HG03457 (cell line): ENCODE results near the gene RAD51C.
"Not testable (repeated sequence)": the region's sequence is repeated elsewhere in the genome, so short reads cannot be mapped to it uniquely, and the experiment has no call there.

Experiments
- ATAC-seq: cut with Tn5 transposase; IDR thresholded peaks from one replicate; pipeline ENCODE4 v1.9.1; 2021; ENCODE audit warnings: moderate number of reproducible peaks; ENCODE audit not compliant: unreplicated experiment

Gene RAD51C

GRCh38 chr17:58734040-58734439, 41.6 kb downstream of the RAD51C start:
- ATAC-seq: no peak

- no peak for ATAC-seq
These were observed 42.4 kb downstream of the RAD51C start for GRCh38 chr17:58734811-58735210.

- no peak for ATAC-seq
These were observed 48.8 kb downstream of the RAD51C start for GRCh38 chr17:58741121-58741625.

GRCh38 chr17:58747674-58748073, 55.3 kb downstream of the RAD51C start:
- no peak for ATAC-seq

GRCh38 chr17:58749627-58750026, 57.2 kb downstream of the RAD51C start:
- not testable (repeated sequence) for ATAC-seq

- no peak for ATAC-seq
These were observed 60.6 kb downstream of the RAD51C start for GRCh38 chr17:58753026-58753425.

GRCh38 chr17:58755269-58755576, 62.8 kb downstream of the RAD51C start:
- no peak for ATAC-seq

- no peak for ATAC-seq
These were observed 63.3 kb downstream of the RAD51C start, which contains the start of gene PPM1E for GRCh38 chr17:58755577-58756245. Gene PPM1E (plus strand): TSS chr17:58755854.

- ATAC-seq: no peak
These were observed 64.1 kb downstream of the RAD51C start for GRCh38 chr17:58756246-58757161.

GRCh38 chr17:58757162-58757613, 64.8 kb downstream of the RAD51C start:
- no peak for ATAC-seq

- no peak for ATAC-seq
These were observed 66.5 kb downstream of the RAD51C start for GRCh38 chr17:58758890-58759289.

- no peak for ATAC-seq
These were observed 67.1 kb downstream of the RAD51C start for GRCh38 chr17:58759522-58759921.

GRCh38 chr17:58760248-58760647, 67.8 kb downstream of the RAD51C start:
- no peak for ATAC-seq

GRCh38 chr17:58763263-58763662, 70.9 kb downstream of the RAD51C start:
- no peak for ATAC-seq

- no peak for ATAC-seq
These were observed 72.0 kb downstream of the RAD51C start for GRCh38 chr17:58764373-58764772.

GRCh38 chr17:58778482-58778881, 86.1 kb downstream of the RAD51C start:
- not testable (repeated sequence) for ATAC-seq

GRCh38 chr17:58779446-58779845, 87.0 kb downstream of the RAD51C start:
- ATAC-seq: no peak

GRCh38 chr17:58783380-58783779, 91.0 kb downstream of the RAD51C start:
- ATAC-seq: no peak

- ATAC-seq: no peak
These were observed 92.7 kb downstream of the RAD51C start for GRCh38 chr17:58785097-58785496.
